IPS-20b (cell line): ENCODE measurements around the gene GRAP2.
A peak's percentile ranks its signal among the peaks of the same experiment; 100 is the strongest.

Experiments
- H3K27ac ChIP-seq: one replicate; pipeline ENCODE4 v1.5.1; 2013; ENCODE audit warnings: low read length
- H3K27me3 ChIP-seq: 2 replicates; pipeline ENCODE4 v1.6.1; 2013; ENCODE audit warnings: mild to moderate bottlenecking, low read length, inconsistent platforms; ENCODE audit not compliant: insufficient read depth
- H3K36me3 ChIP-seq: 2 replicates; pipeline ENCODE4 v1.6.1; 2013; ENCODE audit warnings: low read depth, mild to moderate bottlenecking, inconsistent platforms, low read length, moderate library complexity; ENCODE audit not compliant: insufficient read depth
- H3K4me1 ChIP-seq: 2 replicates; pipeline ENCODE4 v1.6.1; 2013; ENCODE audit warnings: mild to moderate bottlenecking, control low read depth, inconsistent platforms, low read length, moderate library complexity; ENCODE audit not compliant: insufficient read depth
- H3K4me3 ChIP-seq: 2 replicates; pipeline ENCODE4 v1.5.1; 2013; ENCODE audit warnings: mild to moderate bottlenecking, low read length, inconsistent platforms
- H3K9ac ChIP-seq: 2 replicates; pipeline ENCODE4 v1.6.1; 2013; ENCODE audit warnings: low read depth, mild to moderate bottlenecking, inconsistent platforms, low read length, moderate library complexity
- H3K9me3 ChIP-seq: 2 replicates; pipeline ENCODE4 v1.6.1; 2013; ENCODE audit warnings: mild to moderate bottlenecking, low read depth, low read length, inconsistent platforms; ENCODE audit not compliant: insufficient read depth

Gene GRAP2

GRCh38 chr22:39994041-39994565 is 93.2 kb downstream of the GRAP2 start:
- peaks cover 51% of the 10 kb centered on the region for H3K27me3 ChIP-seq
- H3K27ac ChIP-seq = no peak overlapping the region
- H3K36me3 ChIP-seq = no peaks in the 10 kb centered on the region
- no peak overlapping the region; the same call in 1 of the 2 replicates for H3K9ac ChIP-seq
- peak overlapping the region; percentile 55; the same call in 1 of the 2 replicates for H3K4me3 ChIP-seq
- peaks cover 39% of the 10 kb centered on the region for H3K4me1 ChIP-seq
- no peaks in the 10 kb centered on the region for H3K9me3 ChIP-seq

- Histone ChIP-seq H3K4me3 (peak within 1 kb of the TSS; percentile 71), H3K9ac (peak within 1 kb of the TSS; percentile 59; the same call in 1 of the 2 replicates)
These were observed 93.9 kb downstream of the GRAP2 start, which contains the start of gene FAM83F for GRCh38 chr22:39994566-39995392. TSS of gene FAM83F (plus strand) at chr22:39994954. CDS start at chr22:39995043, 89 bp downstream.

GRCh38 chr22:39995393-39996252 is 94.7 kb downstream of the GRAP2 start:
- peaks cover 43% of the 10 kb centered on the region for H3K4me1 ChIP-seq

More at GRCh38 chr22:39994566-39995392, 93.9 kb downstream of the GRAP2 start, which contains the start of gene FAM83F:
- Histone ChIP-seq H3K4me1 (peaks cover 42% of the 10 kb centered on the region), H3K36me3 (no peaks in the 10 kb centered on the region), H3K9me3 (no peaks in the 10 kb centered on the region), H3K27me3 (peaks cover 45% of the 10 kb centered on the region), H3K27ac (no peak within 1 kb of the TSS)

GRCh38 chr22:39996732-39997131 is 95.8 kb downstream of the GRAP2 start:
- Histone ChIP-seq H3K27ac (no peak overlapping the region), H3K36me3 (no peaks in the 10 kb centered on the region), H3K9me3 (no peaks in the 10 kb centered on the region), H3K27me3 (peaks cover 42% of the 10 kb centered on the region), H3K4me3 (peak overlapping the region; percentile 71; the same call in 1 of the 2 replicates), H3K4me1 (peaks cover 52% of the 10 kb centered on the region), H3K9ac (peak overlapping the region; percentile 65; the same call in 1 of the 2 replicates)

More at GRCh38 chr22:39995393-39996252, 94.7 kb downstream of the GRAP2 start:
- Histone ChIP-seq H3K4me3 (peak overlapping the region; percentile 71), H3K27ac (no peak overlapping the region), H3K27me3 (peaks cover 42% of the 10 kb centered on the region), H3K9ac (peak overlapping the region; percentile 59; the same call in 1 of the 2 replicates), H3K36me3 (no peaks in the 10 kb centered on the region), H3K9me3 (no peaks in the 10 kb centered on the region)

GRCh38 chr22:39997421-39997820 is 96.5 kb downstream of the GRAP2 start:
- Histone ChIP-seq H3K9ac (peak overlapping the region; percentile 65; the same call in 1 of the 2 replicates), H3K9me3 (no peaks in the 10 kb centered on the region), H3K27ac (peak overlapping the region; percentile 2), H3K36me3 (no peaks in the 10 kb centered on the region), H3K27me3 (peaks cover 39% of the 10 kb centered on the region), H3K4me3 (peak overlapping the region; percentile 31; the same call in 1 of the 2 replicates), H3K4me1 (peaks cover 59% of the 10 kb centered on the region)

GRCh38 chr22:39997939-39998726 is 97.2 kb downstream of the GRAP2 start:
- H3K27me3 ChIP-seq = peaks cover 32% of the 10 kb centered on the region
- H3K9ac ChIP-seq = peak overlapping the region; percentile 65; the same call in 1 of the 2 replicates
- H3K27ac ChIP-seq = peak overlapping the region; percentile 2

GRCh38 chr22:39999144-39999757 is 98.4 kb downstream of the GRAP2 start:
- Histone ChIP-seq H3K9me3 (no peaks in the 10 kb centered on the region), H3K27me3 (peaks cover 21% of the 10 kb centered on the region), H3K4me3 (no peak overlapping the region; the same call in 1 of the 2 replicates), H3K27ac (peak overlapping the region; percentile 2), H3K9ac (peak overlapping the region; percentile 65; the same call in 1 of the 2 replicates), H3K4me1 (peaks cover 63% of the 10 kb centered on the region), H3K36me3 (no peaks in the 10 kb centered on the region)

More at GRCh38 chr22:39997939-39998726, 97.2 kb downstream of the GRAP2 start:
- Histone ChIP-seq H3K4me1 (peaks cover 64% of the 10 kb centered on the region), H3K36me3 (no peaks in the 10 kb centered on the region), H3K4me3 (peak overlapping the region; percentile 38; the same call in 1 of the 2 replicates), H3K9me3 (no peaks in the 10 kb centered on the region)

- Histone ChIP-seq H3K27me3 (peaks cover 15% of the 10 kb centered on the region), H3K9me3 (no peaks in the 10 kb centered on the region), H3K4me3 (no peak overlapping the region), H3K36me3 (no peaks in the 10 kb centered on the region), H3K9ac (no peak overlapping the region), H3K27ac (no peak overlapping the region), H3K4me1 (peaks cover 63% of the 10 kb centered on the region)
These were observed 99.3 kb downstream of the GRAP2 start for GRCh38 chr22:40000171-40000570.

GRCh38 chr22:40001106-40001505 is 100.2 kb downstream of the GRAP2 start:
- no peaks in the 10 kb centered on the region for H3K36me3 ChIP-seq
- no peak overlapping the region for H3K9ac ChIP-seq
- H3K4me3 ChIP-seq = no peak overlapping the region
- H3K27ac ChIP-seq = no peak overlapping the region
- peaks cover 6% of the 10 kb centered on the region for H3K27me3 ChIP-seq
- no peaks in the 10 kb centered on the region for H3K9me3 ChIP-seq
- H3K4me1 ChIP-seq = peaks cover 57% of the 10 kb centered on the region

GRCh38 chr22:40001800-40002577 is 101.1 kb downstream of the GRAP2 start:
- H3K4me3 ChIP-seq = no peak overlapping the region
- H3K27ac ChIP-seq = no peak overlapping the region
- peaks cover 49% of the 10 kb centered on the region for H3K4me1 ChIP-seq
- no peaks in the 10 kb centered on the region for H3K36me3 ChIP-seq
- H3K27me3 ChIP-seq = no peaks in the 10 kb centered on the region
- H3K9me3 ChIP-seq = no peaks in the 10 kb centered on the region
- peak overlapping the region; percentile 52; the same call in 1 of the 2 replicates for H3K9ac ChIP-seq
